Body of pancreas (tissue), 4 donors: ENCODE measurements around the gene DRC1. TPM values are rescaled to one million over a fixed set of nuclear protein-coding genes. Genes with fewer than 3 reads are reported as not detected.

Source experiments
- ATAC-seq: fragments of 150-250 bp; one replicate; pipeline ENCODE4 v1.9.1; 2016
- DNase-seq, 4 donors: peaks; one replicate each; pipeline ENCODE4 v3.0.0-alpha.2; 2019
- H3K27ac ChIP-seq, 4 donors: fragments of 200-600 bp; sonication (generic); 1 replicate in 3 of 4; 2 replicates in 1 of 4; pipeline versions ENCODE4 v1.5.1 to v1.6.1; 2016 to 2019; ENCODE audit warnings: mild to moderate bottlenecking in 1 of 4, mixed read lengths in 1 of 4, moderate library complexity in 1 of 4
- H3K27me3 ChIP-seq, 2 donors: fragments of 200-600 bp; sonication (generic); one replicate each; pipeline ENCODE4 v1.6.0; 2016; ENCODE audit warnings: mild to moderate bottlenecking in 1 of 2
- H3K36me3 ChIP-seq, 2 donors: fragments of 200-600 bp; sonication (generic); replicated peaks in 1 of 2; 2 replicates each; pipeline ENCODE4 v1.5.1; 2016; ENCODE audit warnings: low read depth in 2 of 2; ENCODE audit not compliant: insufficient read depth in 1 of 2
- H3K4me1 ChIP-seq: fragments of 200-600 bp; sonication (generic); one replicate; pipeline ENCODE4 v1.6.0; 2016
- H3K4me3 ChIP-seq, 2 donors: fragments of 200-600 bp; sonication (generic); 1 replicate in 1 of 2; 2 replicates in 1 of 2; pipeline ENCODE4 v1.5.1; 2016 to 2019
- H3K9me3 ChIP-seq, 3 donors: fragments of 200-600 bp; sonication (generic); 1 replicate in 2 of 3; 2 replicates in 1 of 3; pipeline ENCODE4 v1.5.1; 2016
- CTCF ChIP-seq, 7 experiments: fragments of 450-650 bp in 4 of 7; fragments of 200-600 bp in 3 of 7; sonication (generic) in 3 of 7; IDR thresholded peaks; one replicate each; pipeline ENCODE4 v1.5.1; 2016 to 2019; ENCODE audit warnings: antibody characterized with exemption in 7 of 7
- POLR2A ChIP-seq, 3 donors: fragments of 450-650 bp; IDR thresholded peaks; one replicate each; pipeline ENCODE4 v1.6.1; 2016; ENCODE audit warnings: antibody characterized with exemption in 3 of 3, mild to moderate bottlenecking in 2 of 3
- WGBS, 2 donors: methylation state at CpG; one replicate each; pipeline ENCODE4 v1.1.5; 2017; 5-methylcytosine and 5-hydroxymethylcytosine counted together
- intact Hi-C: fragments of 100-400 bp; cut with DNase I; formaldehyde crosslinking; loops from one replicate; pipeline ENCODE4 v1.15.1; 2023
- total RNA-seq, 2 donors: library from RNA; depleted of rRNA; stranded (reverse); fragments of >200 nt; gene quantifications; one replicate each; pipeline ENCODE4 v1.1.0, GENCODE V29; 2016

Gene DRC1
- total RNA-seq, 2 donors from 2014 or later = not detected

- no peaks in the 10 kb centered on the region for H3K27me3 ChIP-seq
- H3K4me1 ChIP-seq = no peaks in the 10 kb centered on the region
- DNase-seq (no peak), ATAC-seq (no peak)
- no peaks in the 10 kb centered on the region for H3K9me3 ChIP-seq
- H3K4me3 ChIP-seq = no peak overlapping the region
- no peaks in the 10 kb centered on the region for H3K36me3 ChIP-seq
- 79 to 94% methylated on average over 8 to 9 of the region's 9 CpGs for WGBS, 2 donors
- intact Hi-C loops = no loop called here
- H3K27ac ChIP-seq = no peak overlapping the region
- TF ChIP-seq POLR2A (IDR thresholded peaks at IDR 0.05) = no peak
- no peak for TF ChIP-seq CTCF (IDR thresholded peaks at IDR 0.05)
These were observed 46.9 kb downstream of the DRC1 start for GRCh38 chr2:26448651-26449050.

- ATAC-seq = no peak
- TF ChIP-seq CTCF (IDR thresholded peaks at IDR 0.05) (no peak), POLR2A (IDR thresholded peaks at IDR 0.05) (no peak)
- Histone ChIP-seq H3K36me3 (no peaks in the 10 kb centered on the region), H3K4me1 (no peaks in the 10 kb centered on the region), H3K9me3 (no peaks in the 10 kb centered on the region), H3K27me3 (no peaks in the 10 kb centered on the region), H3K4me3 (no peak overlapping the region), H3K27ac (no peak overlapping the region)
- no peak for DNase-seq
- WGBS, 2 donors = 92 to 93% methylated on average over 10 of the region's 10 CpGs
- intact Hi-C loops = no loop called here
These were observed 47.7 kb downstream of the DRC1 start for GRCh38 chr2:26449278-26450030.

- intact Hi-C loops = no loop called here
- Histone ChIP-seq H3K4me3 (no peak overlapping the region), H3K9me3 (no peaks in the 10 kb centered on the region), H3K27me3 (no peaks in the 10 kb centered on the region), H3K27ac (no peak overlapping the region), H3K36me3 (no peaks in the 10 kb centered on the region), H3K4me1 (no peaks in the 10 kb centered on the region)
- ATAC-seq = no peak
- 84 to 90% methylated on average over 12 to 13 of the region's 13 CpGs for WGBS, 2 donors
- TF ChIP-seq CTCF (IDR thresholded peaks at IDR 0.05) (no peak), POLR2A (IDR thresholded peaks at IDR 0.05) (no peak)
- no peak for DNase-seq
These were observed 48.4 kb downstream of the DRC1 start for GRCh38 chr2:26450031-26450635.

DNA sequence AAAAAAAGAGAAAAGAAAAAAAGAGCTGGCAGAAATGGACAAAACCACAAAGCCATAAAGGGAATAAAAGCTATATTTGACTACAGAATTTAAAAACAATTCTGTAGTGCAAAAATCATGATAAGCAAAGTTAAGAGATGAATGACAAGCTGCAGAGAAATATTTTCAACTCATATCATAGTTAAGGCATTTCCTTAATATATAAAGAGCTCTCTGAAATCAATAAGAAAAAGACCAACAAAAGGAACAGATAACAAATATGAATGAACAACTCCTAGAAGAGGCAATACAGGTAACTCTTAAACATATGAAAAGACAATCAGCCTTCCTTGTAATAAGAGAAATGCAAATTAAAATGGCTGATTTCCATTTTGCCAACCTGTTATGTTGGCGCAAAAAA, 50.0 kb downstream of the DRC1 start:
- 94 to 100% methylated on average over 1 of the region's 1 CpG for WGBS, 2 donors
- intact Hi-C loops = no loop called here

More for the DNA sequence above, 50.0 kb downstream of the DRC1 start:
- DNase-seq (no peak), ATAC-seq (no peak)
- Histone ChIP-seq H3K9me3 (no peaks in the 10 kb centered on the region), H3K27me3 (no peaks in the 10 kb centered on the region), H3K4me1 (no peaks in the 10 kb centered on the region), H3K27ac (no peak overlapping the region), H3K36me3 (no peaks in the 10 kb centered on the region), H3K4me3 (no peak overlapping the region)
- no peak for TF ChIP-seq POLR2A (IDR thresholded peaks at IDR 0.05)
- no peak for TF ChIP-seq CTCF (IDR thresholded peaks at IDR 0.05)
